Brain microvascular endothelial cell (primary cell): ENCODE results near the gene KCNAB1.
"Not testable (repeated sequence)": the region's sequence is repeated elsewhere in the genome, so short reads cannot be mapped to it uniquely, and the experiment has no call there.

ENCODE experiments used
- DNase-seq: peaks from one replicate; pipeline ENCODE4 v3.0.0-alpha.2; 2020
- H3K27ac ChIP-seq: fragments of 250-450 bp; sonication (Bioruptor Pico); 2 replicates; pipeline ENCODE4 v1.5.1; 2020; ENCODE audit warnings: mild to moderate bottlenecking, moderate library complexity
- H3K27me3 ChIP-seq: fragments of 250-450 bp; sonication (Bioruptor Pico); replicated peaks from 2 replicates; pipeline ENCODE4 v1.5.1; 2020; ENCODE audit warnings: mild to moderate bottlenecking
- H3K36me3 ChIP-seq: fragments of 250-450 bp; sonication (Bioruptor Pico); replicated peaks from 2 replicates; pipeline ENCODE4 v1.5.1; 2020; ENCODE audit warnings: mild to moderate bottlenecking
- H3K4me3 ChIP-seq: 2 replicates; pipeline ENCODE4 v1.5.1; 2011; ENCODE audit warnings: low read depth, mild to moderate bottlenecking, control low read depth, low read length, moderate library complexity
- CTCF ChIP-seq: IDR thresholded peaks from 2 replicates; pipeline ENCODE4 v1.5.1; 2011; ENCODE audit warnings: low read depth, mild to moderate bottlenecking, moderate library complexity, low read length, control low read depth, inconsistent platforms; ENCODE audit errors: missing control alignments
- in situ Hi-C: cut with HindIII; loops from 2 replicates; pipeline ENCODE4 v1.10.0; 2017; ENCODE audit warnings: low sequenced_read_pairs, low pct_ligation_motif_present

KCNAB1 gene

GRCh38 chr3:156214676-156215075, 94.3 kb downstream of the KCNAB1 start:
- no peak for DNase-seq
- Histone ChIP-seq H3K27me3 (no peaks in the 10 kb centered on the region), H3K4me3 (no peak overlapping the region), H3K36me3 (no peaks in the 10 kb centered on the region), H3K27ac (no peak overlapping the region)
- no peak for TF ChIP-seq CTCF
- in situ Hi-C loops = no loop called here

GRCh38 chr3:156215751-156216150, 95.4 kb downstream of the KCNAB1 start:
- no peaks in the 10 kb centered on the region for H3K27me3 ChIP-seq
- DNase-seq = no peak
- no peak overlapping the region for H3K27ac ChIP-seq
- no peaks in the 10 kb centered on the region for H3K36me3 ChIP-seq
- in situ Hi-C loops = no loop called here
- no peak for TF ChIP-seq CTCF
- H3K4me3 ChIP-seq = no peak overlapping the region

DNA sequence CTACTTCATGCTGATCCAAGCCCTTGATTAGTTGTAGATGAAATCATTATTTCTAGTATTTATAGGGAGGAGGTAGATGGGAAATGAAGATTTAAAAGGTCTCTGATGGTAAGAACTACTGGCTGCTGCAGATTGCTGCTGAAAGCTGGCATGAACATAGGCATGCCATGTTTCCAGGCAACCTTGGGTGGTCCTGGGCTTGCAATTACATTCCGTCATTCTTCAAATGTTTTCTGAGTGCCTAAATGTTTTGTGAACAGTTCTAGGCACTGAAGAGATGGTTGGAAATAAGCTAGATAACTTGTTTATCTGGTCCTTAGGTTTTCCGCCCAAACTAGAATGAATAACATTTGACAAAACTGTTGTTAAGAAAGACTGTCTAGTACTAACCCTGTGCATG, 95.8 kb downstream of the KCNAB1 start:
- Histone ChIP-seq H3K27ac (no peak overlapping the region), H3K4me3 (no peak overlapping the region), H3K27me3 (no peaks in the 10 kb centered on the region), H3K36me3 (no peaks in the 10 kb centered on the region)
- in situ Hi-C loops = no loop called here
- no peak for DNase-seq
- no peak for TF ChIP-seq CTCF

- no peak for DNase-seq
- Histone ChIP-seq H3K4me3 (no peak overlapping the region), H3K27me3 (no peaks in the 10 kb centered on the region), H3K27ac (no peak overlapping the region), H3K36me3 (no peaks in the 10 kb centered on the region)
- TF ChIP-seq CTCF = no peak
- in situ Hi-C loops = no loop called here
Measured at GRCh38 chr3:156216852-156217251, 96.5 kb downstream of the KCNAB1 start.

DNA sequence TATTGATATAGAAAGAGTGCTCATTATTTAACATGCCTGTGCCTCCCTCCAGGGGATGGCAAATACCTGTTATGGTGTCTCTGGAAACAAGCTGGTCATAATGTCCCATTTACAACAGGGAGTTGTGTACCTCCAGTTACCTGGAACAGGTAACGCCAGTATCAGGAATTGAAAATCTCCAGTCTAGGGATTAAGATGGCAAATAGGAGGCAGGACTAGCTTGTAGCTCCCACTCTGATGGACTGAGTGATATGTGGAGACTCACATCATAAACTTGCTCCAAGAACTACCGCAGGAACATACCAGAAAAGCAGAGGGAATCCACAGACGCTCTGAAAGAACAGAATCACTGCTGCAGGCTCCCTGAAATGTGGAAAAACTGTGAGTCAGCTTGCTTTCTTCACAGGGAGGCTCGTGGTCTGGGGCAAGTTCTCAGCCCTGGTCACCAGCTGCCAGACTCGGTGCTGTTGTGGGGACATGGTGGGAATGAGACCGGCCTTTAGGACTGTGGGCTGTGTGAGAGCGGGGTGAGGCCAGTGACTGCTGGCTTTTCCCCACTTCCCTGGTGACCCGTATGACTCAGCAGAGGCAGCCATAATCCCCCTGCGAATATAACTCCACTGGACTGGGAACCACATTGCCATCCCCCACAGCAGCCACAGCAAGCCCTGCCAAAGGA, 97.4 kb downstream of the KCNAB1 start:
- peak; percentile 67 for DNase-seq
- TF ChIP-seq CTCF = no peak
- Histone ChIP-seq H3K4me3 (no peak overlapping the region), H3K27ac (peak overlapping the region; percentile 57), H3K27me3 (no peaks in the 10 kb centered on the region), H3K36me3 (no peaks in the 10 kb centered on the region)
- in situ Hi-C loops = no loop called here

GRCh38 chr3:156218353-156218744, 98.0 kb downstream of the KCNAB1 start:
- Histone ChIP-seq H3K36me3 (no peaks in the 10 kb centered on the region), H3K4me3 (no peak overlapping the region), H3K27me3 (no peaks in the 10 kb centered on the region), H3K27ac (peak overlapping the region; percentile 57)
- DNase-seq = peak; percentile 58
- in situ Hi-C loops = no loop called here
- no peak for TF ChIP-seq CTCF

DNA sequence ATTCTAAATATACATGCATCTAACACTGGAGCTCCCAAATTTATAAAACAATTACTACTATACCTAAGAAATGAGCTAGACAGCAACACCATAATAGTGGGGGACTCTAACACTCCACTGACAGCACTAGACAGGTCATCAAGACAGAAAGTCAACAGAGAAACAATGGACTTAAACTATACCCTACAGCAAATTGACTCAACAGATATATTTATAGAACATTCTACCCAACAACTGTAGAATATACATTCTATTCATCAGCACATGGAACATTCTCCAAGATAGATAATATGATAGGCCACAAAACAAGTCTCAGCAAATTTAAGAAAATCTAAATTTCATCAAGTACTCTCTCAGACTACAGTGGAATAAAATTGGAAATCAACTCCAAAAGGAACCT, 102.0 kb downstream of the KCNAB1 start:
- H3K36me3 ChIP-seq, DNase-seq, H3K27ac ChIP-seq, in situ Hi-C loops, H3K27me3 ChIP-seq, H3K4me3 ChIP-seq: not testable (repeated sequence)

- H3K36me3 ChIP-seq, DNase-seq, H3K27me3 ChIP-seq, in situ Hi-C loops, H3K4me3 ChIP-seq, H3K27ac ChIP-seq: not testable (repeated sequence)
Measured at GRCh38 chr3:156224046-156224445, 103.7 kb downstream of the KCNAB1 start.
